Left lung (tissue), 10 donors: ENCODE results near the gene PTX4. TPM values are rescaled to one million over a fixed set of nuclear protein-coding genes. Genes with fewer than 3 reads are reported as not detected.
"Not testable (repeated sequence)": the region's sequence is repeated elsewhere in the genome, so short reads cannot be mapped to it uniquely, and the experiment has no call there.

Source experiments
- ATAC-seq: fragments of 200-7000 bp; cut with Tn5 transposase; one replicate; pipeline ENCODE4 v1.9.1; 2020; ENCODE audit warnings: moderate library complexity
- DNase-seq, 4 donors: peaks; one replicate each; pipeline ENCODE4 v3.0.0-alpha.2; 2013 to 2020
- H3K27ac ChIP-seq, 2 donors: fragments of 200-600 bp; sonication (generic) in 1 of 2; one replicate each; pipeline versions ENCODE4 v1.5.0 to v1.8.0; 2020 to 2021
- H3K27me3 ChIP-seq, 2 donors: fragments of 200-600 bp; sonication (generic) in 1 of 2; one replicate each; pipeline versions ENCODE4 v1.5.0 to v1.8.0; 2020 to 2021
- H3K36me3 ChIP-seq, 2 donors: fragments of 200-600 bp; sonication (generic) in 1 of 2; one replicate each; pipeline versions ENCODE4 v1.5.0 to v1.8.0; 2020 to 2021
- H3K4me1 ChIP-seq, 2 donors: fragments of 200-600 bp; one replicate each; pipeline ENCODE4 v1.8.0; 2021
- H3K4me3 ChIP-seq, 2 donors: fragments of 200-600 bp; sonication (generic) in 1 of 2; one replicate each; pipeline versions ENCODE4 v1.5.0 to v1.8.0; 2020 to 2021; ENCODE audit warnings: mild to moderate bottlenecking in 1 of 2
- H3K9me3 ChIP-seq, 2 donors: fragments of 200-600 bp; sonication (generic) in 1 of 2; one replicate each; pipeline versions ENCODE4 v1.5.0 to v1.8.0; 2020 to 2021
- CTCF ChIP-seq, 2 donors: fragments of 200-600 bp; sonication (generic) in 1 of 2; IDR thresholded peaks; one replicate each; pipeline versions ENCODE4 v1.5.0 to v1.8.0; 2021; ENCODE audit warnings: antibody characterized with exemption in 2 of 2
- intact Hi-C, 2 donors: fragments of 100-400 bp; cut with DNase I; formaldehyde crosslinking; loops; one replicate each; pipeline versions ENCODE4 v1.11.2 to v1.14.2; 2022
- polyA plus RNA-seq, 6 donors: library from polyadenylated mRNA; unstranded; fragments of 120-200 nt; gene quantifications; one replicate each; pipeline ENCODE4 v1.2.1, GENCODE V29; 2013; ENCODE audit not compliant: insufficient read length in 6 of 6
- total RNA-seq, 2 donors: library from RNA; stranded (reverse); fragmentation: NEBNext Ultra II Directional; extraction: Animal tissue kit (Norgen Biotek cat#: 25700); gene quantifications; one replicate each; pipeline ENCODE4 v1.2.1, GENCODE V29; 2021
- donor health status: DM: no; HTN: yes; CAD: no.
- donor health status: DM: no; HTN: no; CAD: no.

PTX4 gene
- total and polyA plus RNA-seq, 8 donors = 0.15 to 0.20 (median 0.20) TPM; not detected in 5

- H3K27me3 ChIP-seq = no peaks in the 10 kb centered on the region
- ATAC-seq = peak; percentile 39
- H3K4me1 ChIP-seq = peaks cover 21 to 63% of the 10 kb centered on the region in 2 donors
- peak in 1 of 4 donors; percentile 75 for DNase-seq
- H3K9me3 ChIP-seq = no peaks in the 10 kb centered on the region
- H3K27ac ChIP-seq = peak overlapping the region; percentile 53 to 83
- intact Hi-C loops = no loop called here
- no peak for TF ChIP-seq CTCF (IDR thresholded peaks at IDR 0.05)
- H3K4me3 ChIP-seq = peak overlapping the region in 1 of 2 donors; percentile 28
- H3K36me3 ChIP-seq = peaks cover 0 to 7% of the 10 kb centered on the region in 2 donors
Observed at GRCh38 chr16:1469693-1470201, 19.0 kb downstream of the PTX4 start.

- intact Hi-C loops = not testable (repeated sequence)
Observed at GRCh38 chr16:1469141-1469540, 19.6 kb downstream of the PTX4 start.

GRCh38 chr16:1468426-1468810, 20.3 kb downstream of the PTX4 start:
- intact Hi-C loops = no loop called here
- H3K4me3 ChIP-seq = no peak overlapping the region
- DNase-seq (peak in 1 of 4 donors; percentile 62), ATAC-seq (no peak)
- no peak for TF ChIP-seq CTCF (IDR thresholded peaks at IDR 0.05)
- H3K27ac ChIP-seq = no peak overlapping the region
- H3K36me3 ChIP-seq = peaks cover 0 to 20% of the 10 kb centered on the region in 2 donors
- no peaks in the 10 kb centered on the region for H3K27me3 ChIP-seq
- peaks cover 12 to 52% of the 10 kb centered on the region in 2 donors for H3K4me1 ChIP-seq
- no peaks in the 10 kb centered on the region for H3K9me3 ChIP-seq

More at GRCh38 chr16:1469141-1469540, 19.6 kb downstream of the PTX4 start:
- H3K9me3 ChIP-seq, ATAC-seq, H3K4me3 ChIP-seq, H3K27me3 ChIP-seq, DNase-seq: not testable (repeated sequence)
- peaks cover 19 to 59% of the 10 kb centered on the region in 2 donors for H3K4me1 ChIP-seq
- H3K36me3 ChIP-seq = peaks cover 0 to 13% of the 10 kb centered on the region in 2 donors
- peak overlapping the region in 1 of 2 donors; percentile 83 for H3K27ac ChIP-seq

GRCh38 chr16:1466968-1467521, 21.7 kb downstream of the PTX4 start:
- Histone ChIP-seq H3K4me3 (no peak overlapping the region), H3K4me1 (peaks cover 12 to 38% of the 10 kb centered on the region in 2 donors), H3K36me3 (peaks cover 0 to 33% of the 10 kb centered on the region in 2 donors), H3K9me3 (no peaks in the 10 kb centered on the region), H3K27ac (no peak overlapping the region), H3K27me3 (no peaks in the 10 kb centered on the region)
- intact Hi-C loops = no loop called here
- ATAC-seq (peak; percentile 23), DNase-seq (peak in 1 of 4 donors; percentile 67)
- TF ChIP-seq CTCF (IDR thresholded peaks at IDR 0.05) = no peak

- no peaks in the 10 kb centered on the region for H3K9me3 ChIP-seq
- no peaks in the 10 kb centered on the region for H3K27me3 ChIP-seq
- intact Hi-C loops = no loop called here
- DNase-seq (peak in 1 of 4 donors; percentile 72), ATAC-seq (no peak)
- H3K36me3 ChIP-seq = peaks cover 0 to 43% of the 10 kb centered on the region in 2 donors
- no peak for TF ChIP-seq CTCF (IDR thresholded peaks at IDR 0.05)
- H3K27ac ChIP-seq = no peak overlapping the region
- H3K4me3 ChIP-seq = no peak overlapping the region
- peaks cover 9 to 28% of the 10 kb centered on the region in 2 donors for H3K4me1 ChIP-seq
Observed at GRCh38 chr16:1466054-1466453, 22.7 kb downstream of the PTX4 start.
